HEK293 (cell line): Measurements from ENCODE around the gene BLOC1S1.

Experiments used
- CTCF ChIA-PET: fragments of 350-600 bp; formaldehyde crosslinking; extraction: SDS; loops from one replicate; lab custom pipeline; 2021; ENCODE audit warnings: antibody characterized with exemption; lab: Yijun Ruan, JAX
- POLR2A ChIA-PET: fragments of 300-600 bp; formaldehyde crosslinking; extraction: SDS; loops from one replicate; lab custom pipeline; 2020; ENCODE audit warnings: antibody characterized with exemption, inconsistent platforms; lab: Yijun Ruan, JAX
- H3K27ac ChIP-seq: fragments of 200-500 bp; sonication (Bioruptor generic); 2 replicates; pipeline ENCODE4 v1.5.1; 2014; ENCODE audit warnings: low read depth, low read length, control low read depth, inconsistent platforms; ENCODE audit errors: extremely low read depth
- H3K36me3 ChIP-seq, 2 experiments: fragments of 200-500 bp in 1 of 2; sonication (Bioruptor generic) in 1 of 2; 1 replicate in 1 of 2; 2 replicates in 1 of 2; pipeline ENCODE4 v1.5.1; 2014 to 2017; ENCODE audit warnings: inconsistent platforms in 2 of 2, low read length in 2 of 2; ENCODE audit not compliant: control insufficient read depth in 2 of 2, insufficient read depth in 1 of 2
- H3K4me1 ChIP-seq: fragments of 200-500 bp; sonication (Bioruptor generic); 2 replicates; pipeline ENCODE4 v1.5.1; 2014; ENCODE audit warnings: mild to moderate bottlenecking, low read length, inconsistent platforms; ENCODE audit not compliant: control insufficient read depth, insufficient read depth
- H3K4me3 ChIP-seq: 2 replicates; pipeline ENCODE4 v1.5.1; 2011; ENCODE audit warnings: low read depth, mild to moderate bottlenecking, control low read depth, low read length, moderate library complexity
- H3K9me3 ChIP-seq: fragments of 200-500 bp; sonication (Bioruptor generic); 2 replicates; pipeline ENCODE4 v1.5.1; 2014; ENCODE audit warnings: low read depth, low read length, inconsistent platforms; ENCODE audit not compliant: control insufficient read depth, insufficient read depth
- GLIS1 ChIP-seq: fragments of 450-650 bp; formaldehyde crosslinking; IDR thresholded peaks from 2 replicates; pipeline ENCODE4 v1.5.1; 2016; ENCODE audit warnings: missing biosample characterization, missing genetic modification characterization
- MZF1 ChIP-seq: fragments of 450-650 bp; formaldehyde crosslinking; IDR thresholded peaks from 2 replicates; pipeline ENCODE4 v1.5.1; 2017; ENCODE audit warnings: missing biosample characterization, missing genetic modification characterization, borderline replicate concordance
- ZBTB20 ChIP-seq: fragments of 450-650 bp; formaldehyde crosslinking; IDR thresholded peaks from 2 replicates; pipeline ENCODE4 v1.5.1; 2016; ENCODE audit warnings: missing biosample characterization, missing genetic modification characterization
- ZNF114 ChIP-seq: fragments of 450-650 bp; formaldehyde crosslinking; IDR thresholded peaks from 2 replicates; pipeline ENCODE4 v1.5.0; 2017; ENCODE audit warnings: missing biosample characterization, missing genetic modification characterization
- ZNF132 ChIP-seq: fragments of 450-650 bp; formaldehyde crosslinking; IDR thresholded peaks from 2 replicates; pipeline ENCODE4 v1.5.1; 2017; ENCODE audit warnings: missing biosample characterization, missing genetic modification characterization, borderline replicate concordance
- ZNF16 ChIP-seq: fragments of 450-650 bp; formaldehyde crosslinking; IDR thresholded peaks from 2 replicates; pipeline ENCODE4 v1.5.1; 2016; ENCODE audit warnings: low read depth, missing biosample characterization, missing genetic modification characterization
- ZNF24 ChIP-seq: fragments of 450-650 bp; formaldehyde crosslinking; IDR thresholded peaks from 2 replicates; pipeline ENCODE4 v1.5.1; 2016; ENCODE audit warnings: missing biosample characterization, missing genetic modification characterization
- ZNF248 ChIP-seq: fragments of 450-650 bp; formaldehyde crosslinking; IDR thresholded peaks from 2 replicates; pipeline ENCODE4 v1.5.1; 2017; ENCODE audit warnings: missing biosample characterization, missing genetic modification characterization
- ZNF366 ChIP-seq: fragments of 450-650 bp; formaldehyde crosslinking; conservative IDR thresholded peaks from 2 replicates; pipeline ENCODE4 v1.5.1; 2016; ENCODE audit warnings: missing biosample characterization, missing genetic modification characterization
- ZNF37A ChIP-seq: fragments of 450-650 bp; IDR thresholded peaks from 2 replicates; pipeline ENCODE4 v1.5.1; 2018; ENCODE audit warnings: missing biosample characterization, missing genetic modification characterization
- ZNF610 ChIP-seq: fragments of 450-650 bp; formaldehyde crosslinking; IDR thresholded peaks from 2 replicates; pipeline ENCODE4 v1.5.1; 2016; ENCODE audit warnings: missing biosample characterization, missing genetic modification characterization, borderline replicate concordance
- ZNF624 ChIP-seq: fragments of 450-650 bp; formaldehyde crosslinking; IDR thresholded peaks from 2 replicates; pipeline ENCODE4 v1.5.1; 2017; ENCODE audit warnings: missing biosample characterization, missing genetic modification characterization
- ZNF830 ChIP-seq: fragments of 450-650 bp; IDR thresholded peaks from 2 replicates; pipeline ENCODE4 v1.5.0; 2018; ENCODE audit warnings: missing biosample characterization, missing genetic modification characterization, low read depth, mild to moderate bottlenecking, moderate library complexity
- TF ChIP-seq, protein P1 (sequence below): fragments of 450-650 bp; formaldehyde crosslinking; optimal IDR thresholded peaks from 2 replicates; pipeline ENCODE3; 2016; ENCODE audit warnings: missing biosample characterization, mild to moderate bottlenecking, missing genetic modification characterization
- TF ChIP-seq, protein P2 (sequence below): fragments of 450-650 bp; formaldehyde crosslinking; IDR thresholded peaks from 2 replicates; pipeline ENCODE4; 2016; ENCODE audit warnings: missing biosample characterization, missing genetic modification characterization
- TF ChIP-seq, protein P3 (sequence below): fragments of 450-650 bp; formaldehyde crosslinking; IDR thresholded peaks from 2 replicates; pipeline ENCODE4 v1.5.1; 2016; ENCODE audit warnings: missing biosample characterization, missing genetic modification characterization, borderline replicate concordance
- TF ChIP-seq, protein P4 (sequence below): fragments of 450-650 bp; formaldehyde crosslinking; IDR thresholded peaks from 2 replicates; pipeline ENCODE4 v1.5.1; 2017; ENCODE audit warnings: missing biosample characterization, missing genetic modification characterization
- TF ChIP-seq, protein P5 (sequence below): fragments of 450-650 bp; formaldehyde crosslinking; IDR thresholded peaks from 2 replicates; pipeline ENCODE4 v1.5.1; 2016; ENCODE audit warnings: missing biosample characterization, missing genetic modification characterization
- TF ChIP-seq, protein P6 (sequence below): fragments of 450-650 bp; formaldehyde crosslinking; IDR thresholded peaks from 2 replicates; pipeline ENCODE4 v1.5.1; 2016; ENCODE audit warnings: missing biosample characterization, missing genetic modification characterization

Gene BLOC1S1

DNA sequence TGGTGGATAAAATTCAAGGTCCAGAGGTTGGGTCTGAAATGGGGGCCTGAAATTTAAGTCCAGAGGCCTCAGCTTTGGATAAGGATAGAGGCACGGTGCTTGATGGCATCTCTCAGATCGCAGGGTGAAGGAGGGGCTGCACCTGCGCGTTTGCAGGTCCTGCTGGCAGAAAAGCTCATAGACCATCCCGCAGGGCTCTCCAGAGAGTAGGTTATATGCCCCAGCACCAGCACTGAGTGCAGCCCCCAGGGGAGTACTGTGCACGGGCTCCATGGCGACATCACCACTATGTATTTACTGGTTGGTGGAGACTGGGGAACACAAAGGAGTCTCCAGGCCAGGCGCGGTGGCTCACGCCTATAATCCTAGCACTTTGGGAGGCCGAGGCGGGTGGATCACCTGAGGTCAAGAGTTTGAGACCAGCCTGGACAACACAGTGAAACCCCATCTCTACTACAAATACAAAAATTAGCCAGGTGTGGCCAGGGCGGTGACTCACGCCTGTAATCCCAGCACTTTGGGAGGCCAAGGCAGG lies 17.2 kb downstream of the BLOC1S1 start:
- H3K36me3 ChIP-seq: no peaks in the 10 kb centered on the region
- H3K9me3 ChIP-seq: no peaks in the 10 kb centered on the region
- no peak overlapping the region for H3K4me3 ChIP-seq
- H3K4me1 ChIP-seq: peaks cover 8% of the 10 kb centered on the region
- CTCF ChIA-PET: no interaction called here
- TF ChIP-seq, protein P1, sequence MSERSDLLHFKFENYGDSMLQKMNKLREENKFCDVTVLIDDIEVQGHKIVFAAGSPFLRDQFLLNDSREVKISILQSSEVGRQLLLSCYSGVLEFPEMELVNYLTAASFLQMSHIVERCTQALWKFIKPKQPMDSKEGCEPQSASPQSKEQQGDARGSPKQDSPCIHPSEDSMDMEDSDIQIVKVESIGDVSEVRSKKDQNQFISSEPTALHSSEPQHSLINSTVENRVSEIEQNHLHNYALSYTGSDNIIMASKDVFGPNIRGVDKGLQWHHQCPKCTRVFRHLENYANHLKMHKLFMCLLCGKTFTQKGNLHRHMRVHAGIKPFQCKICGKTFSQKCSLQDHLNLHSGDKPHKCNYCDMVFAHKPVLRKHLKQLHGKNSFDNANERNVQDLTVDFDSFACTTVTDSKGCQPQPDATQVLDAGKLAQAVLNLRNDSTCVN (tag by site-specific recombination): peak; percentile 10
- TF ChIP-seq ZBTB20 (tag by site-specific recombination) (no peak), GLIS1 (tag by site-specific recombination) (peak; percentile 52), ZNF114 (no peak)
- TF ChIP-seq, protein P2, sequence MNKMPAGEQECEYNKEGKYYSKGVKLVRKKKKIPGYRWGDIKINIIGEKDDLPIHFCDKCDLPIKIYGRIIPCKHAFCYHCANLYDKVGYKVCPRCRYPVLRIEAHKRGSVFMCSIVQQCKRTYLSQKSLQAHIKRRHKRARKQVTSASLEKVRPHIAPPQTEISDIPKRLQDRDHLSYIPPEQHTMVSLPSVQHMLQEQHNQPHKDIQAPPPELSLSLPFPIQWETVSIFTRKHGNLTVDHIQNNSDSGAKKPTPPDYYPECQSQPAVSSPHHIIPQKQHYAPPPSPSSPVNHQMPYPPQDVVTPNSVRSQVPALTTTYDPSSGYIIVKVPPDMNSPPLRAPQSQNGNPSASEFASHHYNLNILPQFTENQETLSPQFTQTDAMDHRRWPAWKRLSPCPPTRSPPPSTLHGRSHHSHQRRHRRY (tag by site-specific recombination): no peak
- POLR2A ChIA-PET: interaction anchor here (1.4 kb wide), 1 partner anchor 274 kb away, joined by 9 read pairs; no protein-coding TSS in a partner anchor
- H3K27ac ChIP-seq: no peak overlapping the region

DNA sequence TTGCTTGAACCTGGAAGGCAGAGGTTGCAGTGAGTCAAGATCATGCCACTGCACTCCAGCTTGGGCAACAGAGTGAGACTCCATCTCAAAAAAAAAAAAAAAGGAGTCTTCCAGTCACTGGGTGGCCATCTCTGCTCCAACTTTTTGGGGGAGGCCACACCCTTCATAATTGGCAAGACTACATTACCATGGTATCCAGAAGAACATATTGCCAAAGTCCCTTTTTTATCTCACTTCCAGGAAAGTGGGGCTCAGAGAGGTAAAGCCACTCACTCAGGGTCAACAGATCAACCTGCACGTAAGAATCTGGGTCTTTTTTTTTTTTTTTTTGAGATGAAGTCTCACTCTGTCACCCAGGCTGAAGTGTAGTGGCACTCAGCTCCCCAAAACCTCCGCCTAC lies 18.0 kb downstream of the BLOC1S1 start:
- H3K36me3 ChIP-seq: no peaks in the 10 kb centered on the region
- H3K4me3 ChIP-seq: no peak overlapping the region
- H3K9me3 ChIP-seq: no peaks in the 10 kb centered on the region
- H3K4me1 ChIP-seq: peaks cover 8% of the 10 kb centered on the region
- no peak overlapping the region for H3K27ac ChIP-seq
- CTCF ChIA-PET: interaction anchor here (0.6 to 6.8 kb wide), 3 partner anchors 11 to 313 kb away, joined by 3 to 127 read pairs (median 3); partner anchors contain the start of gene RDH5
- POLR2A ChIA-PET: interaction anchor here (0.7 to 1.4 kb wide), 3 partner anchors 67 to 377 kb away, joined by 3 to 9 read pairs (median 6); no protein-coding TSS in a partner anchor
- TF ChIP-seq ZNF610 (tag by site-specific recombination) (no peak), ZNF248 (no peak), ZNF624 (tag by site-specific recombination) (no peak), ZNF37A (no peak), ZNF16 (tag by site-specific recombination) (no peak), ZNF132 (tag by site-specific recombination) (no peak), ZNF830 (no peak), ZNF366 (tag by site-specific recombination) (no peak), GLIS1 (tag by site-specific recombination) (no peak), ZNF24 (tag by site-specific recombination) (no peak), MZF1 (no peak)
- TF ChIP-seq, protein P3, sequence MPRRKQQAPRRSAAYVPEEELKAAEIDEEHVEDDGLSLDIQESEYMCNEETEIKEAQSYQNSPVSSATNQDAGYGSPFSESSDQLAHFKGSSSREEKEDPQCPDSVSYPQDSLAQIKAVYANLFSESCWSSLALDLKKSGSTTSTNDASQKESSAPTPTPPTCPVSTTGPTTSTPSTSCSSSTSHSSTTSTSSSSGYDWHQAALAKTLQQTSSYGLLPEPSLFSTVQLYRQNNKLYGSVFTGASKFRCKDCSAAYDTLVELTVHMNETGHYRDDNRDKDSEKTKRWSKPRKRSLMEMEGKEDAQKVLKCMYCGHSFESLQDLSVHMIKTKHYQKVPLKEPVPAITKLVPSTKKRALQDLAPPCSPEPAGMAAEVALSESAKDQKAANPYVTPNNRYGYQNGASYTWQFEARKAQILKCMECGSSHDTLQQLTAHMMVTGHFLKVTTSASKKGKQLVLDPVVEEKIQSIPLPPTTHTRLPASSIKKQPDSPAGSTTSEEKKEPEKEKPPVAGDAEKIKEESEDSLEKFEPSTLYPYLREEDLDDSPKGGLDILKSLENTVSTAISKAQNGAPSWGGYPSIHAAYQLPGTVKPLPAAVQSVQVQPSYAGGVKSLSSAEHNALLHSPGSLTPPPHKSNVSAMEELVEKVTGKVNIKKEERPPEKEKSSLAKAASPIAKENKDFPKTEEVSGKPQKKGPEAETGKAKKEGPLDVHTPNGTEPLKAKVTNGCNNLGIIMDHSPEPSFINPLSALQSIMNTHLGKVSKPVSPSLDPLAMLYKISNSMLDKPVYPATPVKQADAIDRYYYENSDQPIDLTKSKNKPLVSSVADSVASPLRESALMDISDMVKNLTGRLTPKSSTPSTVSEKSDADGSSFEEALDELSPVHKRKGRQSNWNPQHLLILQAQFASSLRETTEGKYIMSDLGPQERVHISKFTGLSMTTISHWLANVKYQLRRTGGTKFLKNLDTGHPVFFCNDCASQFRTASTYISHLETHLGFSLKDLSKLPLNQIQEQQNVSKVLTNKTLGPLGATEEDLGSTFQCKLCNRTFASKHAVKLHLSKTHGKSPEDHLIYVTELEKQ (tag by site-specific recombination): no peak
- TF ChIP-seq, protein P4, sequence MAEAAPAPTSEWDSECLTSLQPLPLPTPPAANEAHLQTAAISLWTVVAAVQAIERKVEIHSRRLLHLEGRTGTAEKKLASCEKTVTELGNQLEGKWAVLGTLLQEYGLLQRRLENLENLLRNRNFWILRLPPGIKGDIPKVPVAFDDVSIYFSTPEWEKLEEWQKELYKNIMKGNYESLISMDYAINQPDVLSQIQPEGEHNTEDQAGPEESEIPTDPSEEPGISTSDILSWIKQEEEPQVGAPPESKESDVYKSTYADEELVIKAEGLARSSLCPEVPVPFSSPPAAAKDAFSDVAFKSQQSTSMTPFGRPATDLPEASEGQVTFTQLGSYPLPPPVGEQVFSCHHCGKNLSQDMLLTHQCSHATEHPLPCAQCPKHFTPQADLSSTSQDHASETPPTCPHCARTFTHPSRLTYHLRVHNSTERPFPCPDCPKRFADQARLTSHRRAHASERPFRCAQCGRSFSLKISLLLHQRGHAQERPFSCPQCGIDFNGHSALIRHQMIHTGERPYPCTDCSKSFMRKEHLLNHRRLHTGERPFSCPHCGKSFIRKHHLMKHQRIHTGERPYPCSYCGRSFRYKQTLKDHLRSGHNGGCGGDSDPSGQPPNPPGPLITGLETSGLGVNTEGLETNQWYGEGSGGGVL (tag by site-specific recombination): no peak
- TF ChIP-seq, protein P5, sequence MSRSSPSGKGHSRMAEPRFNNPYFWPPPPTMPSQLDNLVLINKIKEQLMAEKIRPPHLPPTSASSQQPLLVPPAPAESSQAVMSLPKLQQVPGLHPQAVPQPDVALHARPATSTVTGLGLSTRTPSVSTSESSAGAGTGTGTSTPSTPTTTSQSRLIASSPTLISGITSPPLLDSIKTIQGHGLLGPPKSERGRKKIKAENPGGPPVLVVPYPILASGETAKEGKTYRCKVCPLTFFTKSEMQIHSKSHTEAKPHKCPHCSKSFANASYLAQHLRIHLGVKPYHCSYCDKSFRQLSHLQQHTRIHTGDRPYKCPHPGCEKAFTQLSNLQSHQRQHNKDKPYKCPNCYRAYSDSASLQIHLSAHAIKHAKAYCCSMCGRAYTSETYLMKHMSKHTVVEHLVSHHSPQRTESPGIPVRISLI (tag by site-specific recombination): no peak
- TF ChIP-seq, protein P2 (tag by site-specific recombination): no peak
- TF ChIP-seq, protein P6, sequence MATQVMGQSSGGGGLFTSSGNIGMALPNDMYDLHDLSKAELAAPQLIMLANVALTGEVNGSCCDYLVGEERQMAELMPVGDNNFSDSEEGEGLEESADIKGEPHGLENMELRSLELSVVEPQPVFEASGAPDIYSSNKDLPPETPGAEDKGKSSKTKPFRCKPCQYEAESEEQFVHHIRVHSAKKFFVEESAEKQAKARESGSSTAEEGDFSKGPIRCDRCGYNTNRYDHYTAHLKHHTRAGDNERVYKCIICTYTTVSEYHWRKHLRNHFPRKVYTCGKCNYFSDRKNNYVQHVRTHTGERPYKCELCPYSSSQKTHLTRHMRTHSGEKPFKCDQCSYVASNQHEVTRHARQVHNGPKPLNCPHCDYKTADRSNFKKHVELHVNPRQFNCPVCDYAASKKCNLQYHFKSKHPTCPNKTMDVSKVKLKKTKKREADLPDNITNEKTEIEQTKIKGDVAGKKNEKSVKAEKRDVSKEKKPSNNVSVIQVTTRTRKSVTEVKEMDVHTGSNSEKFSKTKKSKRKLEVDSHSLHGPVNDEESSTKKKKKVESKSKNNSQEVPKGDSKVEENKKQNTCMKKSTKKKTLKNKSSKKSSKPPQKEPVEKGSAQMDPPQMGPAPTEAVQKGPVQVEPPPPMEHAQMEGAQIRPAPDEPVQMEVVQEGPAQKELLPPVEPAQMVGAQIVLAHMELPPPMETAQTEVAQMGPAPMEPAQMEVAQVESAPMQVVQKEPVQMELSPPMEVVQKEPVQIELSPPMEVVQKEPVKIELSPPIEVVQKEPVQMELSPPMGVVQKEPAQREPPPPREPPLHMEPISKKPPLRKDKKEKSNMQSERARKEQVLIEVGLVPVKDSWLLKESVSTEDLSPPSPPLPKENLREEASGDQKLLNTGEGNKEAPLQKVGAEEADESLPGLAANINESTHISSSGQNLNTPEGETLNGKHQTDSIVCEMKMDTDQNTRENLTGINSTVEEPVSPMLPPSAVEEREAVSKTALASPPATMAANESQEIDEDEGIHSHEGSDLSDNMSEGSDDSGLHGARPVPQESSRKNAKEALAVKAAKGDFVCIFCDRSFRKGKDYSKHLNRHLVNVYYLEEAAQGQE (tag by site-specific recombination): no peak
